GM12874 (cell line): Measurements from ENCODE around the gene PRSS33.

Experiments
- TF ChIP-seq, protein P1 (sequence below): IDR thresholded peaks from 2 replicates; pipeline ENCODE4 v1.5.1; 2011; ENCODE audit warnings: low read depth, mild to moderate bottlenecking, control low read depth, low read length, moderate library complexity; ENCODE audit not compliant: insufficient read depth

The PRSS33 gene

GRCh38 chr16:2790631-2791030, 3.3 kb upstream of the PRSS33 start:
- TF ChIP-seq, protein P1, sequence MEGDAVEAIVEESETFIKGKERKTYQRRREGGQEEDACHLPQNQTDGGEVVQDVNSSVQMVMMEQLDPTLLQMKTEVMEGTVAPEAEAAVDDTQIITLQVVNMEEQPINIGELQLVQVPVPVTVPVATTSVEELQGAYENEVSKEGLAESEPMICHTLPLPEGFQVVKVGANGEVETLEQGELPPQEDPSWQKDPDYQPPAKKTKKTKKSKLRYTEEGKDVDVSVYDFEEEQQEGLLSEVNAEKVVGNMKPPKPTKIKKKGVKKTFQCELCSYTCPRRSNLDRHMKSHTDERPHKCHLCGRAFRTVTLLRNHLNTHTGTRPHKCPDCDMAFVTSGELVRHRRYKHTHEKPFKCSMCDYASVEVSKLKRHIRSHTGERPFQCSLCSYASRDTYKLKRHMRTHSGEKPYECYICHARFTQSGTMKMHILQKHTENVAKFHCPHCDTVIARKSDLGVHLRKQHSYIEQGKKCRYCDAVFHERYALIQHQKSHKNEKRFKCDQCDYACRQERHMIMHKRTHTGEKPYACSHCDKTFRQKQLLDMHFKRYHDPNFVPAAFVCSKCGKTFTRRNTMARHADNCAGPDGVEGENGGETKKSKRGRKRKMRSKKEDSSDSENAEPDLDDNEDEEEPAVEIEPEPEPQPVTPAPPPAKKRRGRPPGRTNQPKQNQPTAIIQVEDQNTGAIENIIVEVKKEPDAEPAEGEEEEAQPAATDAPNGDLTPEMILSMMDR = no peak

GRCh38 chr16:2787961-2788360, 601 bp upstream of the PRSS33 start:
- TF ChIP-seq, protein P1 = no peak

- TF ChIP-seq, protein P1 = no peak
Measured at GRCh38 chr16:2786826-2787151, 571 bp downstream of the PRSS33 start.

- TF ChIP-seq, protein P1 = no peak
Measured at GRCh38 chr16:2786061-2786825, 1.1 kb downstream of the PRSS33 start.

- TF ChIP-seq, protein P1 = 0 out of 2 replicates have a peak, but pooled peaks have one; percentile 15
Measured at GRCh38 chr16:2785101-2785991, 2.0 kb downstream of the PRSS33 start.

- TF ChIP-seq, protein P1 = no peak
Measured at GRCh38 chr16:2784358-2785100, 2.8 kb downstream of the PRSS33 start.

GRCh38 chr16:2783581-2784357, 3.6 kb downstream of the PRSS33 start:
- TF ChIP-seq, protein P1 = no peak
